Measurements from ENCODE around the gene ST8SIA3.
A peak's percentile ranks its signal among the peaks of the same experiment; 100 is the strongest.

ST8SIA3 gene

GRCh38 chr18:57352271-57352701 is at the start of gene ST8SIA3:
Gene ST8SIA3 (plus strand): TSS chr18:57352557. CDS start chr18:57352847, 290 bp downstream.
- no peak for DNase-seq

GRCh38 chr18:57311472-57311871 is 40.9 kb upstream of the ST8SIA3 start:
- no peak for DNase-seq

- no peak for DNase-seq
These were observed 39.8 kb upstream of the ST8SIA3 start for GRCh38 chr18:57312346-57313144.

GRCh38 chr18:57320603-57321002 is 31.8 kb upstream of the ST8SIA3 start:
- DNase-seq, result no peak

- DNase-seq, result no peak
These were observed 26.7 kb upstream of the ST8SIA3 start for GRCh38 chr18:57325491-57326166.

GRCh38 chr18:57326718-57327323 is 25.5 kb upstream of the ST8SIA3 start:
- no peak for DNase-seq

- DNase-seq, result no peak
These were observed 23.7 kb upstream of the ST8SIA3 start for GRCh38 chr18:57328665-57329064.

- no peak for DNase-seq
These were observed 22.5 kb upstream of the ST8SIA3 start for GRCh38 chr18:57329856-57330255.

GRCh38 chr18:57331718-57332117 is 20.6 kb upstream of the ST8SIA3 start:
- no peak for DNase-seq

- no peak for DNase-seq
These were observed 18.4 kb upstream of the ST8SIA3 start for GRCh38 chr18:57333940-57334339.

GRCh38 chr18:57334383-57334782 is 18.0 kb upstream of the ST8SIA3 start:
- DNase-seq, result no peak

GRCh38 chr18:57336343-57336742 is 16.0 kb upstream of the ST8SIA3 start:
- no peak for DNase-seq

- DNase-seq, result no peak
These were observed 14.5 kb upstream of the ST8SIA3 start for GRCh38 chr18:57337890-57338289.

- DNase-seq, result peak; percentile 11
These were observed 8.5 kb upstream of the ST8SIA3 start for GRCh38 chr18:57343833-57344232.

- no peak for DNase-seq
These were observed 5.5 kb upstream of the ST8SIA3 start for GRCh38 chr18:57346876-57347275.

GRCh38 chr18:57347784-57348183 is 4.6 kb upstream of the ST8SIA3 start:
- DNase-seq, result peak; percentile 34

GRCh38 chr18:57352761-57353136 is 392 bp downstream of the ST8SIA3 start:
- DNase-seq, result no peak

- DNase-seq, result peak; percentile 66
These were observed 981 bp downstream of the ST8SIA3 start for GRCh38 chr18:57353137-57353939.

GRCh38 chr18:57353940-57354461 is 1.6 kb downstream of the ST8SIA3 start:
- peak; percentile 86 for DNase-seq

GRCh38 chr18:57359433-57359832 is 7.1 kb downstream of the ST8SIA3 start:
- DNase-seq, result no peak

GRCh38 chr18:57362714-57363113 is 10.4 kb downstream of the ST8SIA3 start:
- DNase-seq, result no peak

GRCh38 chr18:57364460-57364859 is 12.1 kb downstream of the ST8SIA3 start:
- DNase-seq, result no peak
